ENCODE measurements around the gene FBXL17.

The FBXL17 gene

DNA sequence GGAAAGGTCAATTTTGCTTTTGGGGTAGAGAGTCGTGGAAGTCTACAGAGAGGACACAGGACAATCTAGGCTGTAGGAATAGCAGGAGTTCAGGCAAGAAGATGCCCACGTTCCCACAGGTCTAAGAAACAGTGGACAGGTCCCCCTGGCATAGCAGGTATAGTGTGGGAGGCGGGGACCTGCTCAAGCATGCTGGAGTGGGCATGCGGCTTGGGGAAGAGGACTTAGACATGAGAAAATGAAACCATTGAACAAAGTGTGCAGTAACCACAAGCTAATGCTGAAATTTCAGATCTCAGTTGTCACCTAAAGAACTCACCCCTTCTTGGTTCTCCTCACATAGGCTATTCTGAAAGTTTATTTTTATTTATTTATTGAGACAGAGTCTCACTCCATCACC is 568.3 kb downstream of the FBXL17 start:
- TF ChIP-seq, protein P1, sequence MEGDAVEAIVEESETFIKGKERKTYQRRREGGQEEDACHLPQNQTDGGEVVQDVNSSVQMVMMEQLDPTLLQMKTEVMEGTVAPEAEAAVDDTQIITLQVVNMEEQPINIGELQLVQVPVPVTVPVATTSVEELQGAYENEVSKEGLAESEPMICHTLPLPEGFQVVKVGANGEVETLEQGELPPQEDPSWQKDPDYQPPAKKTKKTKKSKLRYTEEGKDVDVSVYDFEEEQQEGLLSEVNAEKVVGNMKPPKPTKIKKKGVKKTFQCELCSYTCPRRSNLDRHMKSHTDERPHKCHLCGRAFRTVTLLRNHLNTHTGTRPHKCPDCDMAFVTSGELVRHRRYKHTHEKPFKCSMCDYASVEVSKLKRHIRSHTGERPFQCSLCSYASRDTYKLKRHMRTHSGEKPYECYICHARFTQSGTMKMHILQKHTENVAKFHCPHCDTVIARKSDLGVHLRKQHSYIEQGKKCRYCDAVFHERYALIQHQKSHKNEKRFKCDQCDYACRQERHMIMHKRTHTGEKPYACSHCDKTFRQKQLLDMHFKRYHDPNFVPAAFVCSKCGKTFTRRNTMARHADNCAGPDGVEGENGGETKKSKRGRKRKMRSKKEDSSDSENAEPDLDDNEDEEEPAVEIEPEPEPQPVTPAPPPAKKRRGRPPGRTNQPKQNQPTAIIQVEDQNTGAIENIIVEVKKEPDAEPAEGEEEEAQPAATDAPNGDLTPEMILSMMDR (IDR thresholded peaks at IDR 0.05; ENCODE audit: control insufficient read depth, extremely low read depth, insufficient read depth), result no peak
- no peak overlapping the region for H3K4me3 ChIP-seq (ENCODE audit: low read depth, low read length)
- DNase-seq (ENCODE audit: low read depth), result no peak

DNA sequence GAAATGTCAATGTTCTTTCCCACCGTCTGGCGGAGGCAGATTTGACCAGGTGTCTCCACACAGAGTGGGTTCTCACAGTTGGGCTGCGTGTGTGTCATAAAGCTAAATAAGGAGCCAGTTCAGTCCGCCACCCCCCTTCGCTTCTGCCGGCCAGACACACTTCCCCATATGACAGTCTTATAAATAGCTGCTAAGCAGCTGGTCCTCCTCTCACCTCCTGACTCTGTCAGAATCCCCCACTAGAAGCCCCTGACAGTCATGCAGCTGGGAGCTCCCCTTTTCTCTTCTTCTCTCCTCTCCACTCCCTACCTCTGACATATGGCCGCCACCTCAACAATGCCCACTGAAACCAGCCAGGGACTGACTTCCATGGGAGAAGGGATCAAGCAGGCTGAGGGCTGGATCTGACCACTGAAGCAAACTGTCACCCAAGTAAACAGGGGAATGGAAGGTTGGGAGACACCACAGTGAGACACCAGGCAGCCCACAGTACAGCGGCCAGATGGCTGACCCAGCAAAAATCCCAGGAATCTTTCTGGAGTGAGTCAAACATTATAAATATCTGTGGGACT is 569.2 kb downstream of the FBXL17 start:
- no peak overlapping the region for H3K4me3 ChIP-seq (ENCODE audit: low read depth, low read length)
- DNase-seq (ENCODE audit: low read depth), result no peak

GRCh38 chr5:107809201-107810034 is 572.5 kb downstream of the FBXL17 start:
- DNase-seq (ENCODE audit: low read depth), result no peak
- H3K4me3 ChIP-seq (ENCODE audit: low read depth, low read length), result no peak overlapping the region
- TF ChIP-seq, protein P1 (IDR thresholded peaks at IDR 0.05; ENCODE audit: control insufficient read depth, extremely low read depth, insufficient read depth), result no peak

More for the DNA sequence above, 569.2 kb downstream of the FBXL17 start:
- TF ChIP-seq, protein P1 (IDR thresholded peaks at IDR 0.05; ENCODE audit: control insufficient read depth, extremely low read depth, insufficient read depth), result no peak
